GM13976 (cell line): ENCODE data around the gene COG5.

Experiments
- DNase-seq: peaks from one replicate; pipeline ENCODE4 v3.0.0; 2012; ENCODE audit warnings: low spot score
- in situ Hi-C: fragments of 300-500 bp; cut with MboI; formaldehyde crosslinking; loops from one replicate; pipeline ENCODE4 v1.12.0; 2022; ENCODE audit warnings: low sequenced_read_pairs, mixed read lengths, inconsistent platforms; ENCODE audit not compliant: unreplicated experiment
- TF ChIP-seq, protein P1 (sequence below): IDR thresholded peaks from 2 replicates; pipeline ENCODE4 v1.5.1; 2012; ENCODE audit warnings: borderline replicate concordance, mild to moderate bottlenecking; ENCODE audit not compliant: insufficient read depth; ENCODE audit errors: extremely low read depth, missing control alignments, control extremely low read depth

The COG5 gene

DNA sequence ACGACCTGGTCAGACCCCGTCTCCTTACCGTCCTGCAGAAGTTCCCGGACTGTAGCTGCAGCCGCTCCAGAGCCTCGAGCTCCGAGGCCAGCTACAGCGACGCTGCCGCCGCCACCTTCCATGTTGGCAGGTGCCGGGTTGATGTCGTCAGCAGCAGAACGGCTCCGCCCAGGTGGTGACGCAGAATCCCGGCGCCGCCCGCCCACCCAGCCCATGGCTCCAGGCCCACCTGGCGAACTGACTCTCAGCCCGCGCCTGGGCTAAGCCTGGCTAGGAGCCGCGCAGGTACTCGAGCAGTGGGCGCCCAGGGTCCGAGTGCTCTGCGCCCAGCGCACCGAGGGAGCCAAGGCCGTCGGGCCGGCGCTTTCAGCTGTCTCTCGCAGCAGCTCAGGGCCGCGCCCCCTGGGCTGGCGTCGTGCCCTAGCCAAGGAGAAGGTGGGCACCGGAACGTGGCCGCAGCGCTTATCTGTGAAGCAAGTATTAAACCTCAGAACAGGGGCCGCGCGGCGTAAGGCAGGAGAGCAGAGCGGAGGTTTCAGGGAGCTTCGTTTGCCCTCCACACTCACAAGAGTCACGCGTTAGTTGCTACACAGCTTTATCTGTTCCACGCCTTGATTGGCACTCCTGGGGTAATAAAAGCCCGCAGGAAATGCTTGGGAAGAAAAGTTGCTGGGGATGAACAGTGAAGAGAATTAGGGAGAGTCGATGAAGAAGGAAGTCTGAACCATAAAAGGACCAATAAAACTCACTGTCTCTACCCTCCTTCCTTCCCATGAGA is at the start of gene COG5, which contains the start of gene DUS4L:
COG5 (minus strand) TSS at position 146 of the 778 bp plus-strand sequence; CDS start at position 122, 24 bp downstream.
DUS4L (plus strand) TSS at position 197 of the 778 bp plus-strand sequence. CDS start 3,100 bp downstream, outside the sequence.
- peak; percentile 92 for DNase-seq
- TF ChIP-seq, protein P1, sequence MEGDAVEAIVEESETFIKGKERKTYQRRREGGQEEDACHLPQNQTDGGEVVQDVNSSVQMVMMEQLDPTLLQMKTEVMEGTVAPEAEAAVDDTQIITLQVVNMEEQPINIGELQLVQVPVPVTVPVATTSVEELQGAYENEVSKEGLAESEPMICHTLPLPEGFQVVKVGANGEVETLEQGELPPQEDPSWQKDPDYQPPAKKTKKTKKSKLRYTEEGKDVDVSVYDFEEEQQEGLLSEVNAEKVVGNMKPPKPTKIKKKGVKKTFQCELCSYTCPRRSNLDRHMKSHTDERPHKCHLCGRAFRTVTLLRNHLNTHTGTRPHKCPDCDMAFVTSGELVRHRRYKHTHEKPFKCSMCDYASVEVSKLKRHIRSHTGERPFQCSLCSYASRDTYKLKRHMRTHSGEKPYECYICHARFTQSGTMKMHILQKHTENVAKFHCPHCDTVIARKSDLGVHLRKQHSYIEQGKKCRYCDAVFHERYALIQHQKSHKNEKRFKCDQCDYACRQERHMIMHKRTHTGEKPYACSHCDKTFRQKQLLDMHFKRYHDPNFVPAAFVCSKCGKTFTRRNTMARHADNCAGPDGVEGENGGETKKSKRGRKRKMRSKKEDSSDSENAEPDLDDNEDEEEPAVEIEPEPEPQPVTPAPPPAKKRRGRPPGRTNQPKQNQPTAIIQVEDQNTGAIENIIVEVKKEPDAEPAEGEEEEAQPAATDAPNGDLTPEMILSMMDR: no peak

DNA sequence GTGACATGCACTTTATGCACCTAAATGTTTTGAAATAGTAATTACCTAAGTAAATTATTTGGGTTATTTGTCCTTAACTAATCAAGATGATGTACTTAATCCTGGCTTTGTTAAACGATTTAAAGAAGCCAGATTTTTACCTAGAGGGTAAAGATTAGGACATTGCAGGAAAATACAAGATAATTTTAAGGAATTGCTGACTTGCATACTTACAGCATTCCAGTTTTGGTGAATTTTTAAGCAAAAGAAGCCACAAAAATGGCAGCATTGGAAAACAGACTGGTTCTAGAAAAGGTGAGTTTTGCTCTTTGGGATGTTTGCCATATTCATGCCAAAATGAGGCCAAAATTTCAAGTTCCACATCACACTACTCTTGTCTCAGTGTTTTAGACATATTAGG is 49.7 kb upstream of the COG5 start:
- in situ Hi-C loops: no loop called here
- no peak for DNase-seq
- TF ChIP-seq, protein P1: no peak

More for the DNA sequence above, at the start of gene COG5, which contains the start of gene DUS4L:
- in situ Hi-C loops: no loop called here

DNA sequence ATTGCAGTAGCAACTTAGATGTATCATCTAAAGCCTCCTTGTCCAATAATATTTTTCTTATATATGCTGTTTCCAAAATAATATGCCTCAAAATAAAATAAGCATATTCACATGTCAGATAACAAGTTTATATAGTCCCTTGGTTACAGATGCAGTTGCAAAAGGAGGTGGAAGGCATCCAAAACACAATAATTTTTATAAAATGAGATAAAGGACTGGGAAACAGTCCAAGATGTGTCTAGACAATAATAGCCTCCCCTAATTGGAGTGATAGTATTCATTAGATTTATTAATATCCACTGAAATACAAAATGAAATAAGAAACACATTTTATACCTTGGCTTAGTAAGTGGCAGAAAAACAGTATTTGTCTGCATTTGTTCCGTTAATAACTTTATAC is 46.6 kb upstream of the COG5 start:
- in situ Hi-C loops: no loop called here
- DNase-seq: no peak
- TF ChIP-seq, protein P1: no peak

DNA sequence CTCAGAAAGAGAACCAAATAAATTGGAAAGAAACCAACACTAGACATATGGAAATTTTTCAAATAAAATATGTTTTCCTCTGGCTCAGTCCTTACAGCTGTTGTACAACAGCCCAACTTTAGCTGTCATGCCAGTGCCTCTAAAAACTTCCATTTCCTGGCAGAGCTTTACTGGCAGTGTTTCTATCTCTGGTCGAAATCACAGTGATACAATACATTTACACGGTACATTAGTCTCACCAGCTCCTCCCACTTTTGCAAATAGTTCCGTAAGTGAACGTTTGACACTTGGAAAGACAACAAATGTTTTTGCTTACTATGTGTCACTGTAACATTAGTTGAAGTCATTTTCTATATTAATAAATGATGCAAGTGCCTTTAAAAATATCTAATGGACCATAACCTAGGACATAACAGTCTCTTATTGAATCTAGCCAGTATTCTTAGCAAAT is 46.1 kb upstream of the COG5 start:
- TF ChIP-seq, protein P1: no peak
- in situ Hi-C loops: no loop called here
- no peak for DNase-seq

DNA sequence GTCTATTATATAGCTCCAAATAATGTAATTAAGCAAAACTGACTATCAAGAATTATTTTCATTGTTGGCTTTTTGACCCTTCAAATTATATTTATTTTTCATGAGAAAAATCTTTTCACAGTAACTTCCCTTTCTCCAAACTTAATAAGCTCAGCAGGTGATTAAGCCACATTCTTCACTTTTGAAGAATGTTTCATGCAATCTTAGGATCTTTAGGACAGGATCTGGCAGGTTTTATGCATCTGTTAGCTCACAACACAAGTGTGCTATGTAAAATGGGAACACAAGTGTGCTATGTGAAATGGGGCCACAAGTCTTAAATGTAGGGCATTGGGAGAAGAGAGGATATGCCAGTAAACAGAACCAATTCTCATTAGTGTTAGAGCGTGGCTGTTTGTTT is 42.6 kb upstream of the COG5 start:
- DNase-seq: no peak
- in situ Hi-C loops: no loop called here
- TF ChIP-seq, protein P1: no peak

DNA sequence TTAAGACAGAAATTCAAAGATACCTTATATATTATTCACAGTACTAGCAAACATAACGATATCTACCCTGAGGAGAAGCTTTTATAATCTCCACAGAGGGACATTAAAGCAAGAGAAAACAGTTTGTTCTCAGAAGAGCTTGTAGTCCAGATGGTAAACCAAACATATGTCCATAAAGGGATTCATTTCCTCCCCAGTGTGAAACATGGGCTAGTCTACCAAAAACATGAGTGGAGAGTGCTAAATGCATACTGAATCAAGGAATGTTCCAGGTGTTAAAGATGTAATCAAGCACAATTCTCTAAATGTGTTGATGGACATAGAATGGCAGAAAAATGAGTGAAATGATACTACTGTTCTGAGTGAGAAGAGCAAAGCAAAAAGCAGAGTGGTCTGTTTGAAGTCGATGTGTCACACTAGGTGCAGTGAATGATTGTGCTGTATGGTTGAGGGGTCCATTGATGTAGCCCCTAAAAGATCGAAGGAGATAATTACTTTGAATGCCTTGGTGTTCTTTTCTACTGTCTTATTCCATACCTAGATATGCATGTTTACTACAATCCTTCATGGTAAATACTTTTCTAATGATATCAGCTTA is 41.6 kb upstream of the COG5 start:
- in situ Hi-C loops: no loop called here
- TF ChIP-seq, protein P1: no peak
- DNase-seq: no peak
